Gastroesophageal sphincter (tissue), 3 donors: Measurements from ENCODE around the gene PTGFR.

ENCODE experiments used
- EP300 ChIP-seq: sonication (generic); formaldehyde crosslinking; IDR thresholded peaks from one replicate; pipeline ENCODE4 v1.6.1; 2017; ENCODE audit warnings: antibody characterized with exemption, mild to moderate bottlenecking
- POLR2A ChIP-seq, 2 donors: fragments of 450-650 bp; IDR thresholded peaks; one replicate each; pipeline ENCODE4 v1.6.1; 2017; ENCODE audit warnings: antibody characterized with exemption in 2 of 2, mild to moderate bottlenecking in 2 of 2, moderate library complexity in 1 of 2
- POLR2AphosphoS5 ChIP-seq: sonication (generic); formaldehyde crosslinking; IDR thresholded peaks from one replicate; pipeline ENCODE4 v1.6.1; 2017; ENCODE audit warnings: antibody characterized with exemption
- TF ChIP-seq, protein P1 (sequence below), 4 experiments: fragments of 200-600 bp in 2 of 4; fragments of 450-650 bp in 2 of 4; sonication (generic) in 1 of 4; IDR thresholded peaks; one replicate each; pipeline ENCODE4 v1.5.1; 2017 to 2019; ENCODE audit warnings: antibody characterized with exemption in 4 of 4, mild to moderate bottlenecking in 2 of 4, moderate library complexity in 2 of 4

DNA sequence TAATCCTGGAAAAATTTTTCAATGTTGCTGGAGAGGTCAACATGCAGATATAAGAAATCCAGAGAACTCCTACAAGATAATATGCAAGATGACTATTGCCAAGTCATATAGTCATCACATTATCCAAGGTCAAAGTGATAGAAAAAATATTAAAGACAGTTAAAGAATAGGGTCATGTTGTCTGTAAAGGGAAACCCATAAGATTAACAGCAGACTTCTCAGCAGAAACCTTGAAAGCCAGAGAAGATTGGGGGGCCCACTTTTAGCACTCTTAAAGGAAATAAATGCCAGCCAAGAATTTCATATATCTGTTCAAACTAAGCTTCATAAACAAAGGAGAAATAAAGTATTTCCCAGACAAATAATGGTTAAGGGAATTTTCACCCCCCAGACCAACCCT lies 64.1 kb downstream of the PTGFR start:
- TF ChIP-seq POLR2AphosphoS5 (no peak), POLR2A (IDR thresholded peaks at IDR 0.05) (no peak), EP300 (no peak)
- TF ChIP-seq, protein P1, sequence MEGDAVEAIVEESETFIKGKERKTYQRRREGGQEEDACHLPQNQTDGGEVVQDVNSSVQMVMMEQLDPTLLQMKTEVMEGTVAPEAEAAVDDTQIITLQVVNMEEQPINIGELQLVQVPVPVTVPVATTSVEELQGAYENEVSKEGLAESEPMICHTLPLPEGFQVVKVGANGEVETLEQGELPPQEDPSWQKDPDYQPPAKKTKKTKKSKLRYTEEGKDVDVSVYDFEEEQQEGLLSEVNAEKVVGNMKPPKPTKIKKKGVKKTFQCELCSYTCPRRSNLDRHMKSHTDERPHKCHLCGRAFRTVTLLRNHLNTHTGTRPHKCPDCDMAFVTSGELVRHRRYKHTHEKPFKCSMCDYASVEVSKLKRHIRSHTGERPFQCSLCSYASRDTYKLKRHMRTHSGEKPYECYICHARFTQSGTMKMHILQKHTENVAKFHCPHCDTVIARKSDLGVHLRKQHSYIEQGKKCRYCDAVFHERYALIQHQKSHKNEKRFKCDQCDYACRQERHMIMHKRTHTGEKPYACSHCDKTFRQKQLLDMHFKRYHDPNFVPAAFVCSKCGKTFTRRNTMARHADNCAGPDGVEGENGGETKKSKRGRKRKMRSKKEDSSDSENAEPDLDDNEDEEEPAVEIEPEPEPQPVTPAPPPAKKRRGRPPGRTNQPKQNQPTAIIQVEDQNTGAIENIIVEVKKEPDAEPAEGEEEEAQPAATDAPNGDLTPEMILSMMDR (IDR thresholded peaks at IDR 0.05): no peak
